IPS-20b (cell line): ENCODE results near the gene SKIDA1.
A peak's percentile ranks its signal among the peaks of the same experiment; 100 is the strongest.

Experiments
- H3K27ac ChIP-seq: one replicate; pipeline ENCODE4 v1.5.1; 2013; ENCODE audit warnings: low read length
- H3K27me3 ChIP-seq: 2 replicates; pipeline ENCODE4 v1.6.1; 2013; ENCODE audit warnings: mild to moderate bottlenecking, low read length, inconsistent platforms; ENCODE audit not compliant: insufficient read depth
- H3K36me3 ChIP-seq: 2 replicates; pipeline ENCODE4 v1.6.1; 2013; ENCODE audit warnings: low read depth, mild to moderate bottlenecking, inconsistent platforms, low read length, moderate library complexity; ENCODE audit not compliant: insufficient read depth
- H3K4me1 ChIP-seq: 2 replicates; pipeline ENCODE4 v1.6.1; 2013; ENCODE audit warnings: mild to moderate bottlenecking, control low read depth, inconsistent platforms, low read length, moderate library complexity; ENCODE audit not compliant: insufficient read depth
- H3K4me3 ChIP-seq: 2 replicates; pipeline ENCODE4 v1.5.1; 2013; ENCODE audit warnings: mild to moderate bottlenecking, low read length, inconsistent platforms
- H3K9ac ChIP-seq: 2 replicates; pipeline ENCODE4 v1.6.1; 2013; ENCODE audit warnings: low read depth, mild to moderate bottlenecking, inconsistent platforms, low read length, moderate library complexity
- H3K9me3 ChIP-seq: 2 replicates; pipeline ENCODE4 v1.6.1; 2013; ENCODE audit warnings: mild to moderate bottlenecking, low read depth, low read length, inconsistent platforms; ENCODE audit not compliant: insufficient read depth

The SKIDA1 gene

GRCh38 chr10:21519941-21520436, 5.5 kb downstream of the SKIDA1 start:
- Histone ChIP-seq H3K27ac (no peak overlapping the region), H3K9ac (peak overlapping the region; percentile 83; the same call in 1 of the 2 replicates)

GRCh38 chr10:21519397-21519933, 6.0 kb downstream of the SKIDA1 start:
- no peaks in the 10 kb centered on the region for H3K36me3 ChIP-seq
- H3K9me3 ChIP-seq, result no peaks in the 10 kb centered on the region
- peaks cover 61% of the 10 kb centered on the region for H3K4me1 ChIP-seq
- peak overlapping the region; percentile 83; the same call in 1 of the 2 replicates for H3K9ac ChIP-seq
- H3K27ac ChIP-seq, result no peak overlapping the region
- H3K4me3 ChIP-seq, result peak overlapping the region; percentile 91
- peaks cover 49% of the 10 kb centered on the region; the same call in 1 of the 2 replicates for H3K27me3 ChIP-seq

More at GRCh38 chr10:21519941-21520436, 5.5 kb downstream of the SKIDA1 start:
- peaks cover 57% of the 10 kb centered on the region for H3K4me1 ChIP-seq
- no peaks in the 10 kb centered on the region for H3K36me3 ChIP-seq
- peak overlapping the region; percentile 91 for H3K4me3 ChIP-seq
- H3K27me3 ChIP-seq, result peaks cover 44% of the 10 kb centered on the region; the same call in 1 of the 2 replicates
- H3K9me3 ChIP-seq, result no peaks in the 10 kb centered on the region

- peak overlapping the region; percentile 83; the same call in 1 of the 2 replicates for H3K9ac ChIP-seq
- no peaks in the 10 kb centered on the region for H3K36me3 ChIP-seq
- H3K9me3 ChIP-seq, result no peaks in the 10 kb centered on the region
- peaks cover 53% of the 10 kb centered on the region; the same call in 1 of the 2 replicates for H3K27me3 ChIP-seq
- H3K27ac ChIP-seq, result no peak overlapping the region
- peak overlapping the region; percentile 91 for H3K4me3 ChIP-seq
- H3K4me1 ChIP-seq, result peaks cover 61% of the 10 kb centered on the region
Measured at GRCh38 chr10:21518641-21519396, 6.7 kb downstream of the SKIDA1 start.

- Histone ChIP-seq H3K27ac (no peak overlapping the region), H3K9me3 (no peaks in the 10 kb centered on the region), H3K9ac (peak overlapping the region; percentile 83; the same call in 1 of the 2 replicates), H3K4me3 (peak overlapping the region; percentile 91), H3K4me1 (peaks cover 60% of the 10 kb centered on the region), H3K36me3 (no peaks in the 10 kb centered on the region), H3K27me3 (peaks cover 53% of the 10 kb centered on the region; the same call in 1 of the 2 replicates)
Measured at GRCh38 chr10:21518149-21518640, 7.3 kb downstream of the SKIDA1 start.

- peaks cover 60% of the 10 kb centered on the region for H3K4me1 ChIP-seq
- peaks cover 53% of the 10 kb centered on the region; the same call in 1 of the 2 replicates for H3K27me3 ChIP-seq
- peak overlapping the region; percentile 83 for H3K9ac ChIP-seq
- no peak overlapping the region for H3K27ac ChIP-seq
- H3K4me3 ChIP-seq, result peak overlapping the region; percentile 91
- no peaks in the 10 kb centered on the region for H3K9me3 ChIP-seq
- no peaks in the 10 kb centered on the region for H3K36me3 ChIP-seq
Measured at GRCh38 chr10:21517134-21518031, 8.1 kb downstream of the SKIDA1 start.

GRCh38 chr10:21516242-21517131, 9.0 kb downstream of the SKIDA1 start:
- Histone ChIP-seq H3K27ac (no peak overlapping the region), H3K36me3 (no peaks in the 10 kb centered on the region), H3K4me3 (peak overlapping the region; percentile 82), H3K9me3 (no peaks in the 10 kb centered on the region), H3K27me3 (peaks cover 53% of the 10 kb centered on the region; the same call in 1 of the 2 replicates), H3K9ac (peak overlapping the region; percentile 75), H3K4me1 (peaks cover 63% of the 10 kb centered on the region)

- H3K9ac ChIP-seq, result peak overlapping the region; percentile 75
- peaks cover 48% of the 10 kb centered on the region; the same call in 1 of the 2 replicates for H3K27me3 ChIP-seq
- H3K36me3 ChIP-seq, result no peaks in the 10 kb centered on the region
- H3K27ac ChIP-seq, result no peak overlapping the region
- H3K4me3 ChIP-seq, result peak overlapping the region; percentile 82
- H3K9me3 ChIP-seq, result no peaks in the 10 kb centered on the region
- peaks cover 63% of the 10 kb centered on the region for H3K4me1 ChIP-seq
Measured at GRCh38 chr10:21515361-21516241, 9.9 kb downstream of the SKIDA1 start.

GRCh38 chr10:21514818-21515351, 10.6 kb downstream of the SKIDA1 start:
- Histone ChIP-seq H3K36me3 (no peaks in the 10 kb centered on the region), H3K27me3 (peaks cover 43% of the 10 kb centered on the region; the same call in 1 of the 2 replicates), H3K9me3 (no peaks in the 10 kb centered on the region), H3K9ac (peak overlapping the region; percentile 75), H3K27ac (no peak overlapping the region), H3K4me3 (peak overlapping the region; percentile 82), H3K4me1 (peaks cover 58% of the 10 kb centered on the region)

- H3K9ac ChIP-seq, result peak overlapping the region; percentile 75
- peak overlapping the region; percentile 82 for H3K4me3 ChIP-seq
- H3K36me3 ChIP-seq, result no peaks in the 10 kb centered on the region
- no peak overlapping the region for H3K27ac ChIP-seq
- H3K9me3 ChIP-seq, result no peaks in the 10 kb centered on the region
- peaks cover 53% of the 10 kb centered on the region for H3K4me1 ChIP-seq
- peaks cover 37% of the 10 kb centered on the region; the same call in 1 of the 2 replicates for H3K27me3 ChIP-seq
Measured at GRCh38 chr10:21514129-21514817, 11.2 kb downstream of the SKIDA1 start.
